Natural killer cell (primary cell): ENCODE data around the gene ART3. TPM values are rescaled to one million over a fixed set of nuclear protein-coding genes. Genes with fewer than 3 reads are reported as not detected.

Experiments
- ATAC-seq, 3 donors: fragments of 150-1000 bp in 2 of 3; fragments of 200-7000 bp in 1 of 3; cut with Tn5 transposase; 1 replicate in 1 of 3; 2 replicates in 2 of 3; pipeline ENCODE4 v1.10.0; 2021; ENCODE audit warnings: mild to moderate bottlenecking in 2 of 3, moderate library complexity in 2 of 3
- DNase-seq, 2 donors: peaks; one replicate each; pipeline versions ENCODE4 v3.0.0 to v3.0.0-alpha.2; 2013 to 2021; ENCODE audit warnings: mixed read lengths in 1 of 2
- H3K27ac ChIP-seq: one replicate; pipeline ENCODE4 v1.5.1; 2013; ENCODE audit warnings: mild to moderate bottlenecking, low read length
- H3K27me3 ChIP-seq: one replicate; pipeline ENCODE4 v1.6.1; 2013; ENCODE audit warnings: low read length; ENCODE audit not compliant: control insufficient read depth, insufficient read depth
- H3K36me3 ChIP-seq: one replicate; pipeline ENCODE4 v1.6.1; 2013; ENCODE audit warnings: low read length; ENCODE audit not compliant: control insufficient read depth, insufficient read depth
- H3K4me1 ChIP-seq: one replicate; pipeline ENCODE4 v1.6.1; 2013; ENCODE audit warnings: low read length; ENCODE audit not compliant: control insufficient read depth, insufficient read depth
- H3K4me3 ChIP-seq: one replicate; pipeline ENCODE4 v1.5.1; 2013; ENCODE audit warnings: low read length
- H3K9me3 ChIP-seq: one replicate; pipeline ENCODE4 v1.6.1; 2013; ENCODE audit warnings: low read length; ENCODE audit not compliant: control insufficient read depth, insufficient read depth
- H3K27ac Mint-ChIP-seq, 2 donors: one replicate each; pipeline ENCODE4 v1.8.0; 2022; ENCODE audit warnings: mild to moderate bottlenecking in 2 of 2, mixed read lengths in 2 of 2, moderate library complexity in 1 of 2
- H3K27me3 Mint-ChIP-seq, 2 donors: one replicate each; pipeline ENCODE4 v1.8.0; 2022; ENCODE audit warnings: low read depth in 2 of 2, mixed read lengths in 2 of 2
- H3K36me3 Mint-ChIP-seq: one replicate; pipeline ENCODE4 v1.8.0; 2022; ENCODE audit warnings: mixed read lengths
- H3K4me1 Mint-ChIP-seq, 2 donors: one replicate each; pipeline ENCODE4 v1.8.0; 2022; ENCODE audit warnings: mixed read lengths in 2 of 2
- H3K4me3 Mint-ChIP-seq: one replicate; pipeline ENCODE4 v1.8.0; 2022; ENCODE audit warnings: mild to moderate bottlenecking, moderate library complexity, mixed read lengths
- H3K9me3 Mint-ChIP-seq, 2 donors: one replicate each; pipeline ENCODE4 v1.8.0; 2022; ENCODE audit warnings: mixed read lengths in 2 of 2
- WGBS: methylation state at CpG from one replicate; pipeline ENCODE4 v1.1.7; 2013; ENCODE audit warnings: missing lambda C conversion rate; ENCODE audit not compliant: insufficient coverage; 5-methylcytosine and 5-hydroxymethylcytosine counted together
- intact Hi-C: fragments of 100-400 bp; cut with micrococcal nuclease; formaldehyde crosslinking; loops from one replicate; pipeline ENCODE4 v1.14.2; 2022
- total RNA-seq, 4 donors: library from RNA; stranded (reverse); fragments of 120-200 nt in 1 of 4; gene quantifications; one replicate each; pipeline versions ENCODE4 v1.2.3 to v1.2.4, GENCODE V29; 2013 to 2022
- TF ChIP-seq, protein P1 (sequence below): fragments of 200-600 bp; IDR thresholded peaks from one replicate; pipeline ENCODE4 v1.8.0; 2022; ENCODE audit warnings: antibody characterized with exemption

Gene ART3
- total RNA-seq, 3 donors from 2014 or later (not counting 1 experiment from before 2014, with no cell fraction given), result not detected

DNA sequence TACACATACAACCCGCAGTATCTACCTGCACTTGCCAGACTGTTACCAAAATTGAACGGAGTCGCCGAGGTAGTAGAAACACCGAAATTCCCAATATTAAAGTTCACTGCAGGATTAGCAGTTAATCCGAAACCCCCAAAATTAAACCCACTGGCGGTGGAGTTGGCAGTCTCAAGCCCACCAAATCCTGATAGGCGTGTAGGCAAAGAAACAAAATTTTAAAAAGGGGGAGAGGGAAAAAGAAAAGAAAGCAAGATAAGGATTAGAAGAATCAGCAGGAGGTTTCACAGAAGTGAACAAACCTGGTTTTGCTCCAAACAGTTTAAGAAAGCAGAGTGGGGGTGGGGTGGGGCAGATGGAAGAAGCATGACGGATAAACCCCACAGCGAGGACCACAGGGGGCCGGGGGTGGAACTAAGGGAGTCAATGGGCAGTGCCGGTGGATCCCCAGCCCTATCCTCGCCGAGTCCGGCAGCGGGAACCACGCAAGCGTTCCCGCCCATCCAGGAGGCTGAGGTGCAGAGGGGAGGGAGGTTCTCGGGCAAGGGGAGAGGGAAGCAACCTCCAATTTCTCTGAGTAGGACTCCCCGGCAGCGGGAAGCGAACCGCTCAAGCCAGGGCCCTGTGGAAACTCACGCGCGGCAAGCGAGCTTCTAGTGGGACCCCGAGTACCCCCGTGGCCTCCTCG, 73.1 kb downstream of the ART3 start:
- peaks cover 6% of the 10 kb centered on the region for H3K36me3 Mint-ChIP-seq
- peaks cover 21 to 29% of the 10 kb centered on the region in 2 donors for H3K4me1 Mint-ChIP-seq
- H3K9me3 Mint-ChIP-seq, result no peaks in the 10 kb centered on the region
- WGBS, result 1% methylated on average over 31 of the region's 31 CpGs
- H3K27ac Mint-ChIP-seq, result peak overlapping the region; percentile 95 to 97
- Histone ChIP-seq H3K4me3 (peak overlapping the region; percentile 96), H3K9me3 (no peaks in the 10 kb centered on the region), H3K27me3 (no peaks in the 10 kb centered on the region), H3K27ac (peak overlapping the region; percentile 87), H3K36me3 (peaks cover 2% of the 10 kb centered on the region), H3K4me1 (peaks cover 10% of the 10 kb centered on the region)
- intact Hi-C loops, result loop anchor here (1.0 to 10.0 kb wide), 3 partner anchors 65 to 1007 kb away; partner anchors contain the start of genes CCNG2, SCARB2 and SDAD1
- ATAC-seq (peak; percentile 9 to 28 (median 22)), DNase-seq (peak in 1 of 2 donors; percentile 44)
- TF ChIP-seq, protein P1, sequence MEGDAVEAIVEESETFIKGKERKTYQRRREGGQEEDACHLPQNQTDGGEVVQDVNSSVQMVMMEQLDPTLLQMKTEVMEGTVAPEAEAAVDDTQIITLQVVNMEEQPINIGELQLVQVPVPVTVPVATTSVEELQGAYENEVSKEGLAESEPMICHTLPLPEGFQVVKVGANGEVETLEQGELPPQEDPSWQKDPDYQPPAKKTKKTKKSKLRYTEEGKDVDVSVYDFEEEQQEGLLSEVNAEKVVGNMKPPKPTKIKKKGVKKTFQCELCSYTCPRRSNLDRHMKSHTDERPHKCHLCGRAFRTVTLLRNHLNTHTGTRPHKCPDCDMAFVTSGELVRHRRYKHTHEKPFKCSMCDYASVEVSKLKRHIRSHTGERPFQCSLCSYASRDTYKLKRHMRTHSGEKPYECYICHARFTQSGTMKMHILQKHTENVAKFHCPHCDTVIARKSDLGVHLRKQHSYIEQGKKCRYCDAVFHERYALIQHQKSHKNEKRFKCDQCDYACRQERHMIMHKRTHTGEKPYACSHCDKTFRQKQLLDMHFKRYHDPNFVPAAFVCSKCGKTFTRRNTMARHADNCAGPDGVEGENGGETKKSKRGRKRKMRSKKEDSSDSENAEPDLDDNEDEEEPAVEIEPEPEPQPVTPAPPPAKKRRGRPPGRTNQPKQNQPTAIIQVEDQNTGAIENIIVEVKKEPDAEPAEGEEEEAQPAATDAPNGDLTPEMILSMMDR, result no peak
- H3K27me3 Mint-ChIP-seq, result no peaks in the 10 kb centered on the region
- H3K4me3 Mint-ChIP-seq, result peak overlapping the region; percentile 96

GRCh38 chr4:76148142-76148865, 73.8 kb downstream of the ART3 start, which contains the start of gene NUP54:
Gene NUP54 (minus strand): TSS chr4:76148397. CDS start chr4:76148374, 23 bp downstream.
- no peaks in the 10 kb centered on the region for H3K27me3 ChIP-seq
- intact Hi-C loops, result loop anchor here (1.0 to 10.0 kb wide), 3 partner anchors 64 to 1006 kb away; partner anchors contain the start of genes CCNG2, SCARB2 and SDAD1
- ATAC-seq (peak; percentile 97 to 100 (median 99)), DNase-seq (peak; percentile 92 to 97)
- WGBS, result 0% methylated on average over 47 of the region's 47 CpGs
- peaks cover under 1% of the 10 kb centered on the region for H3K36me3 Mint-ChIP-seq
- peak within 1 kb of the TSS; percentile 96 for H3K4me3 Mint-ChIP-seq
- peaks cover 21 to 29% of the 10 kb centered on the region in 2 donors for H3K4me1 Mint-ChIP-seq
- H3K36me3 ChIP-seq, result no peaks in the 10 kb centered on the region
- H3K9me3 Mint-ChIP-seq, result no peaks in the 10 kb centered on the region
- no peaks in the 10 kb centered on the region for H3K9me3 ChIP-seq
- TF ChIP-seq, protein P1, result no peak
- H3K27me3 Mint-ChIP-seq, result peaks cover 0 to 2% of the 10 kb centered on the region in 2 donors
- peaks cover 10% of the 10 kb centered on the region for H3K4me1 ChIP-seq
- peak within 1 kb of the TSS; percentile 87 for H3K27ac ChIP-seq
- peak within 1 kb of the TSS; percentile 96 for H3K4me3 ChIP-seq
- H3K27ac Mint-ChIP-seq, result peak within 1 kb of the TSS; percentile 95 to 97

- Mint-ChIP-seq H3K27me3 (peaks cover 0 to 2% of the 10 kb centered on the region in 2 donors), H3K4me3 (no peak overlapping the region), H3K27ac (no peak overlapping the region), H3K36me3 (no peaks in the 10 kb centered on the region), H3K4me1 (peaks cover 5 to 12% of the 10 kb centered on the region in 2 donors), H3K9me3 (no peaks in the 10 kb centered on the region)
- intact Hi-C loops, result no loop called here
- no CpG with 5 or more reads among the region's 2 CpGs for WGBS
- H3K36me3 ChIP-seq, result no peaks in the 10 kb centered on the region
- H3K4me3 ChIP-seq, result no peak overlapping the region
- TF ChIP-seq, protein P1, result no peak
- no peaks in the 10 kb centered on the region for H3K9me3 ChIP-seq
- no peak for ATAC-seq
- no peaks in the 10 kb centered on the region for H3K27me3 ChIP-seq
- DNase-seq, result no peak
- peaks cover 3% of the 10 kb centered on the region for H3K4me1 ChIP-seq
- no peak overlapping the region for H3K27ac ChIP-seq
Measured at GRCh38 chr4:76153356-76153755, 78.8 kb downstream of the ART3 start.
